OCI-LY3 (cell line): ENCODE data around the gene DDX31.

Experiments
- H2AFZ ChIP-seq: fragments of 200-600, 300-600 bp; shearing (Covaris generic); 2 replicates; pipeline ENCODE4 v1.6.0; 2014; ENCODE audit warnings: antibody characterized with exemption, low read depth, low read length
- H3K27ac ChIP-seq: fragments of 200-600, 300-600 bp; sonication (generic); 2 replicates; pipeline ENCODE4 v1.5.1; 2014; ENCODE audit warnings: mild to moderate bottlenecking, low read length, moderate library complexity, mixed read lengths
- H3K27me3 ChIP-seq: fragments of 200-600, 300-600 bp; sonication (generic); 2 replicates; pipeline ENCODE4 v1.6.1; 2014; ENCODE audit warnings: low read depth, low read length, mixed read lengths
- H3K36me3 ChIP-seq: fragments of 200-600, 300-600 bp; sonication (generic); replicated peaks from 2 replicates; pipeline ENCODE3; 2014; ENCODE audit warnings: low read depth, low read length, mixed read lengths
- H3K4me1 ChIP-seq: fragments of 300-600, 200-600 bp; sonication (generic); 2 replicates; pipeline ENCODE4 v1.6.1; 2014; ENCODE audit warnings: low read length, mixed read lengths
- H3K4me2 ChIP-seq: fragments of 200-600, 300-600 bp; sonication (generic); 2 replicates; pipeline ENCODE4 v1.6.1; 2014; ENCODE audit warnings: low read length, mixed read lengths
- H3K4me3 ChIP-seq: fragments of 300-600, 200-600 bp; sonication (generic); 2 replicates; pipeline ENCODE4 v1.5.1; 2014; ENCODE audit warnings: antibody characterized with exemption, mild to moderate bottlenecking, low read length, moderate library complexity
- H3K79me2 ChIP-seq: fragments of 300-600, 200-600 bp; shearing (Covaris generic); 2 replicates; pipeline ENCODE4 v1.6.1; 2014; ENCODE audit warnings: mild to moderate bottlenecking, low read length, mixed read lengths
- H3K9ac ChIP-seq: fragments of 300-600, 200-600 bp; shearing (Covaris generic); 2 replicates; pipeline ENCODE4 v1.6.0; 2014; ENCODE audit warnings: mild to moderate bottlenecking, low read length, moderate library complexity
- H3K9me3 ChIP-seq: fragments of 200-600, 300-600 bp; shearing (Covaris generic); 2 replicates; pipeline ENCODE4 v1.6.1; 2014; ENCODE audit warnings: low read length, mixed read lengths; ENCODE audit not compliant: insufficient read depth
- H4K20me1 ChIP-seq: fragments of 200-600, 300-600 bp; sonication (generic); 2 replicates; pipeline ENCODE4 v1.6.1; 2016; ENCODE audit warnings: low read length, mixed read lengths; ENCODE audit not compliant: insufficient read depth
- EZH2phosphoT487 ChIP-seq: fragments of 200-600 bp; shearing (Covaris generic); IDR thresholded peaks from 2 replicates; pipeline ENCODE4 v1.6.1; 2018; ENCODE audit warnings: antibody characterized with exemption, mixed run types, low read depth
- TF ChIP-seq, protein P1 (sequence below): fragments of 200-600, 300-600 bp; sonication (generic); IDR thresholded peaks from 2 replicates; pipeline ENCODE4 v1.5.1; 2014; ENCODE audit warnings: antibody characterized with exemption, low read length, low read depth

Gene DDX31

DNA sequence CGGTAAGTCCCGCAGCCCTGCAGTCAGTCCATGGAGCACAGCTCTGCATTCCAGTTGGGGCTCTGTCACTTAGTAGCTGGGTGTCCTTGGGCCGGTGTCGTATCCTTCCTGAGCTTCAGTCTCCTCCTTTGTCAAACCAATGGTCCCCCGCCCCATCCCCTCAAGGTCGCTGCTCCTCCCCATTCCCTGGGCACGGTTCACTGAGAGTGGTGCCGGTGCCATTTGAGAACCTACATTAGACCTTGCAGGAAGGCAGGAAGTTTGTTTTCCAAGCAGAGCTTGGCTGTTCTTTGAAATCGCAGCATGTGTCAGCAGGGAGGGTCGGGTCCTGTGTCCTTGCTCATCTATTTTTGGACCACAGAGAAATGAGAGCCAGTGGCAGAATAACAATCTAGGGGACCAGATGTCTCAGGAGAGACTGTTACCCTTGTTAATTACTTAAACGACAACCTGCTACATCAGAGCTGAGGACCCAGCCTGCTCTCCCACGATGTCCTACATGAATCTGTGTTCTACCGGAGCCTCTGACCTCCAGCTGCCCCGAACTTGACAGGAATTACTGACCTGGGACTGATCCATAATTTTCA, 109.1 kb downstream of the DDX31 start:
- Histone ChIP-seq H3K27me3 (no peaks in the 10 kb centered on the region), H3K9ac (no peak overlapping the region), H3K79me2 (no peaks in the 10 kb centered on the region), H4K20me1 (no peaks in the 10 kb centered on the region), H3K4me1 (no peaks in the 10 kb centered on the region), H2AFZ (no peak overlapping the region), H3K27ac (no peak overlapping the region), H3K9me3 (no peaks in the 10 kb centered on the region), H3K4me3 (no peak overlapping the region), H3K4me2 (no peak overlapping the region), H3K36me3 (no peaks in the 10 kb centered on the region)
- TF ChIP-seq EZH2phosphoT487: no peak
- TF ChIP-seq, protein P1, sequence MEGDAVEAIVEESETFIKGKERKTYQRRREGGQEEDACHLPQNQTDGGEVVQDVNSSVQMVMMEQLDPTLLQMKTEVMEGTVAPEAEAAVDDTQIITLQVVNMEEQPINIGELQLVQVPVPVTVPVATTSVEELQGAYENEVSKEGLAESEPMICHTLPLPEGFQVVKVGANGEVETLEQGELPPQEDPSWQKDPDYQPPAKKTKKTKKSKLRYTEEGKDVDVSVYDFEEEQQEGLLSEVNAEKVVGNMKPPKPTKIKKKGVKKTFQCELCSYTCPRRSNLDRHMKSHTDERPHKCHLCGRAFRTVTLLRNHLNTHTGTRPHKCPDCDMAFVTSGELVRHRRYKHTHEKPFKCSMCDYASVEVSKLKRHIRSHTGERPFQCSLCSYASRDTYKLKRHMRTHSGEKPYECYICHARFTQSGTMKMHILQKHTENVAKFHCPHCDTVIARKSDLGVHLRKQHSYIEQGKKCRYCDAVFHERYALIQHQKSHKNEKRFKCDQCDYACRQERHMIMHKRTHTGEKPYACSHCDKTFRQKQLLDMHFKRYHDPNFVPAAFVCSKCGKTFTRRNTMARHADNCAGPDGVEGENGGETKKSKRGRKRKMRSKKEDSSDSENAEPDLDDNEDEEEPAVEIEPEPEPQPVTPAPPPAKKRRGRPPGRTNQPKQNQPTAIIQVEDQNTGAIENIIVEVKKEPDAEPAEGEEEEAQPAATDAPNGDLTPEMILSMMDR: no peak

DNA sequence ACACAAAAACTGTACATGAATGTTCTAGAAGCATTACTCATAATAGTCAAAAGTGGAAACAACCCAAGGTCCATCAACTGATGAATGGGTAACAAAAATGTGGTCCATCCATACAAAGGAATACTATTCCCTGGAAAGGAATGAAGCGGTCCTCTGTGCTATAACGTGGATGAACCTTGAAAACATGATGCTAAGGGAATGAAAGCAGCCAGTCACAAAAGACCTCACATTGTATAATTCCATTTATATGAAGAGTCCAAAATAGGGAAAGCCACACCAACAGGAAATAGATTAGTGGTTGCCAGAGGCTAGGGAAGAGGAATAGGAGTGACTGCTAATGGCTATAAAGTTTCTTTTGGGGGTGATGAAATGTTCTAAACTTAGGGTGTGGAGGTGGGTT, 110.1 kb downstream of the DDX31 start:
- no peak overlapping the region for H2AFZ ChIP-seq
- no peaks in the 10 kb centered on the region for H3K4me1 ChIP-seq
- H4K20me1 ChIP-seq: no peaks in the 10 kb centered on the region
- H3K79me2 ChIP-seq: no peaks in the 10 kb centered on the region
- no peaks in the 10 kb centered on the region for H3K27me3 ChIP-seq
- no peak overlapping the region for H3K27ac ChIP-seq
- H3K4me2 ChIP-seq: no peak overlapping the region
- TF ChIP-seq, protein P1: no peak
- TF ChIP-seq EZH2phosphoT487: no peak
- H3K9ac ChIP-seq: no peak overlapping the region
- H3K4me3 ChIP-seq: no peak overlapping the region
- H3K9me3 ChIP-seq: no peaks in the 10 kb centered on the region
- no peaks in the 10 kb centered on the region for H3K36me3 ChIP-seq

DNA sequence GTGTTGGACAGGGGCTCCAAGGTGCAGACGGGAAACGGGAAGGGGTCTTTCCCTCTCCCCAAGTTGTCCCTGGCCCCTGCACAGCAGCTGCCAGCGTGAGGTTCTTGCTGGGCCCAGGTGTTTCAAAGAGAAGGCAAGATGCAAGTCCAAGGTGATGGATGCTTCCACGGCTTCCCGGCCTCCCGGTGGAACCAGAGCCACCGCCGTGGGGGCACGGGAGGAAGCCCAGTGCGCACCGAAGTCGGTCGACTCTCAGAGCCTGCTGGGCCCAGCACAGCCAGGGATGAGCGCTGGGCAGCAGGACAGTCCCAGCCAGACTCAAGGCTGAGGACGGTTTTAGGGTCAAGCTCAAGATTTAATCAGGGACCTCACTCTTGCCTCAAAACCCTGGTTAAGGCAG, 112.6 kb downstream of the DDX31 start:
- Histone ChIP-seq H3K27me3 (no peaks in the 10 kb centered on the region), H3K4me1 (no peaks in the 10 kb centered on the region), H3K4me3 (no peak overlapping the region), H3K79me2 (no peaks in the 10 kb centered on the region), H3K9me3 (no peaks in the 10 kb centered on the region), H3K27ac (no peak overlapping the region), H2AFZ (no peak overlapping the region), H3K36me3 (no peaks in the 10 kb centered on the region), H4K20me1 (no peaks in the 10 kb centered on the region), H3K9ac (no peak overlapping the region), H3K4me2 (no peak overlapping the region)
- TF ChIP-seq, protein P1: no peak
- TF ChIP-seq EZH2phosphoT487: no peak

DNA sequence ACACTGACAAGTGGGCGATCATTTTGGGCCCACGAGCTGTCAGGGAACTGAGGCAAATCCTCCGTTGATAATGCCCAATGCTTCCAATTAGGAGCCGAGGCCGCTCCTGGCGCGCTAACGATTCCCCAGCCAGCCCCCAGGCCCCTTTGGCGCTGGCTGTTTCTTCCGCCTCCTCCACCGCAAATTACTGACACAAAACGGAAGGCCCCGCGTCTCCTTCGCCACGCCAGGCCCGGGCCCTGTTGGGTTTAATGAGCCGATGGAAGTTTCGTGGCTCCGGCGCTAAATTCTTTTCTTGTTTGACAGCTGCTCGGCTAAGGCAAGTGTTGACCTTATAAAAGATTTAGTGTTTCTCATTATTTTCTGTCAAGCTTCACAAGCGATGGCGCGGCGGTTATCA, 113.1 kb downstream of the DDX31 start:
- Histone ChIP-seq H3K4me1 (no peaks in the 10 kb centered on the region), H3K36me3 (no peaks in the 10 kb centered on the region), H3K9me3 (no peaks in the 10 kb centered on the region), H2AFZ (no peak overlapping the region), H4K20me1 (no peaks in the 10 kb centered on the region), H3K9ac (no peak overlapping the region), H3K4me2 (no peak overlapping the region), H3K79me2 (no peaks in the 10 kb centered on the region), H3K4me3 (no peak overlapping the region), H3K27me3 (no peaks in the 10 kb centered on the region), H3K27ac (no peak overlapping the region)
- TF ChIP-seq, protein P1: no peak
- TF ChIP-seq EZH2phosphoT487: no peak
